Erythroblast (primary cell): Measurements from ENCODE around the gene PPM1E.

Experiments used
- DNase-seq, 2 experiments: peaks; one replicate each; lab custom pipeline; 2025; lab: John Stamatoyannopoulos, UW
- GATA1 ChIP-seq: IDR thresholded peaks from 2 replicates; pipeline ENCODE4 v1.6.1; 2011; ENCODE audit warnings: low read depth, mild to moderate bottlenecking, control low read depth, low read length, moderate library complexity
- POLR2A ChIP-seq: IDR thresholded peaks from 2 replicates; pipeline ENCODE4 v1.6.1; 2011; ENCODE audit warnings: mild to moderate bottlenecking, low read length

PPM1E gene

DNA sequence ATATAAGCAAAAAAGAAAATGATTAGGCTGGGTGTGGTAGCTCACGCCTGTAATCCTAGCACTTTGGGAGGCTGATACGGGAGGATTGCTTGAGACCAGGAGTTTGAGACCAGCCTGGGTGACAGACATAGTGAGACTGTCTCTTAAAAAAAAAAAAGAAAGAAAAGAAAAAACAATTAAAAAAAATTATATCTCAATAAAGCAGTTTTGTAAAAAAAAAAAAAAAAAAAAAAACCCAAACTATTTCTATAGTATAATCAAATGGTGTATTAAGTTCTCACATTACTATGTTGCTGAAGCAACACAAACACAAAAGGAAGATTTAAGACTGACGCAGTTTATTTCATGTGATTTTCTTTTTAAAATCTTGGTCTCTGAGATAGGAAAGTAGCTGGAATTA, 210.6 kb downstream of the PPM1E start:
- no peak for DNase-seq
- TF ChIP-seq GATA1 (no peak), POLR2A (no peak)

DNA sequence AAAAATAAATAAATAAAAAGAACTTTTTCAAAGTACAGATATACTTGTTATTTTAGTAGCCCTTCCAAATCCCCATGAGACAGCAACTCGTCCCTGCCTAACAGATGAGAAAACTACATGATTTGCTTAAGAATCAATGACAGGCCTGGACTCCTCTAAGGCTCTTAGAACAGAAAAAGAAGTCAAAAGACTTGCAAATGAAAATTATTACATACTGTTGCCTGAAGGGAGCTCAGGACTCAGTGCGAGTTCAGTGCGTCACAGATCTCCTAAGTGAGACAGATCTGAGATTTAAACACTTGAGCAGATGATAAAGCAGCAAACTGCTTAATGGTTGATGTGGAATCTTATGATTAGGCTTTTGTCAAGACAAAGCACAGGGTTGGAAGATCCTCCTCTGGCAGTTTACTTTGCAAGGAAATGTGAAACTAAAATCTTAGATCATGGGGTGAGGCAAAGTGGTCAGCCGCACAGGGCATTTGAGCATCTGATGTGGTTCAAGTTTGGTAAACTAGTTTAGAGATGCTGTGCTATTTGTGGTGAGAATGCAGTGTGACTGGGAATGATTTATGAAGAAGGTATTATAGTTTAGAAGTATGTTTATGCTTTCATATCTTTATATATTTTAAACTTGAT, 212.9 kb downstream of the PPM1E start:
- DNase-seq: no peak
- TF ChIP-seq POLR2A (no peak), GATA1 (no peak)

DNA sequence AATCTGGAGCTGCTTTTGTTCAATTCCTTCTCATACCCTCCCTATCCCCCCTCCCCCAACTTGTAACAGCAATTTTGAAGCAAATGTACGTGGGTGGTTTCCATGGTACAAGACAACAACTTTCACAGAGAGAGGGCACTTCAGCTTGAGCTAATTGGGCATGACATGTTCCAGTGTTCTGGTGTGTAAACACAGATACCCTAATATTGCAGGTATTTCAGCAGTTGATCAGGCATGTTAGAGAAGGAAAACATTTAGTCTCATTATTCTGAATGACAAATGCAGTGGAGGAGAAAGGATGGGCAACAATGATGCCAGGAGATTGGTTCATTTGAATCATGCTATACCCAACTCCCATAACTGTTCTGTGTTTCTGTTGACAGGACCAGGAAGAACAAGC, 213.5 kb downstream of the PPM1E start:
- no peak for TF ChIP-seq POLR2A
- TF ChIP-seq GATA1: no peak
- DNase-seq: no peak

DNA sequence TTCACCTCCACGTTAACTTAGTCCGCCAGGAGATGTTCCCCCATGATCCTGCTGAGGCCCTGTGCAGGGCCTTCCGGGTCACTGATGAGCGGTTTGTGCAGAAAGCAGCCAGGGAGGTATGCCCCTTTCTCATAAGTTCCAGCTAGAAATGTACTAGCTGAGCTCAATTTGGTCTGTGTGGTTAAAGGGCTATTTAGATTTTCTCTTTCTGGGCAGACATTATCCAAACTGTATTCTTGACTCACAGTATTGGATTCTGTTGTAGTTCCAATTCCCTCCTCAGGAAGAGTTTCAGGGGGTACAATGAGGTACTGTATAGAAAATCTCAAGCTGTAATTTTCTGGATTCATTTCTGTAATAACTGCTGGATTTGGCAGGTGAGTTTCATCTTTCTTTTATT, 214.0 kb downstream of the PPM1E start:
- TF ChIP-seq GATA1 (no peak), POLR2A (no peak)
- no peak for DNase-seq

DNA sequence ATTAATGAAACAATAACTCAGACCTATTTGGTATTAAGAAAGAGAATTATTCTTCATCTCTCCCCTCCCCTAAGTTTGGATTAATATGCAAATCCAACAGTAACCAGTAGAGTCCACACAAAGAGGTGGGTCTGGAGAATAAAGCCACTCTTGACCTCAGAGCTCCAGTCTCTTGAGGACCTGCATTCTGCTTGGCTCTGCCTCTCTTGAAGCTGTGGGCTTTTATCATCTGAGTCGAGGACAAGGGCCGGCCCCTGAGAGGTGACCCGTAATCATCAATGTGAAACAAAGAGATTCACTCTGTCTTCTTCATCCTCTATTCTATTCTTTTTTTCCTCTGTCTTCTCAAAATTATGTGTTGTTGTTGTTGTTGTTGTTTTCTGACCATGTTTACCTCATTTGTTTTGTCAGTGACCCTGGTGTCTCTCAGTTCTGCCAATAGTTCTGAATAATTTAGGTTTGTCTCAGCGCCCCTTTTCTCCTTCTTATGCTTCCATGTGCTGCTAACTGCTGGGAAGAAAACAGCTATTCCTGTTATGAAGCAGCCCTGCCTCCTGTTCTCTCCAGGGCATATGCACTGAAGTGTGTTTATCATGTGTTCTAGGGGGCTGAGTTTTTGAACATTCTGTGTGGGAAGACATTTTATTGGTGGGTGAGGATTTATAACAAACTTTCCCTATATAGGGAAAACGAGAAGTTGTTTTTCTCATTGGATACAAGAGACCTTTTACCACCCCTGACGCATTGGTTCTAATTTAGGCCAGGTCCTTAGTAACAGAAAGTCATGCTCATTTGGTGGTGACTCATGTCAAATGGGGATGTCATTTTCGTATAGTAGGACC, 215.2 kb downstream of the PPM1E start:
- no peak for DNase-seq
- TF ChIP-seq GATA1 (no peak), POLR2A (no peak)

DNA sequence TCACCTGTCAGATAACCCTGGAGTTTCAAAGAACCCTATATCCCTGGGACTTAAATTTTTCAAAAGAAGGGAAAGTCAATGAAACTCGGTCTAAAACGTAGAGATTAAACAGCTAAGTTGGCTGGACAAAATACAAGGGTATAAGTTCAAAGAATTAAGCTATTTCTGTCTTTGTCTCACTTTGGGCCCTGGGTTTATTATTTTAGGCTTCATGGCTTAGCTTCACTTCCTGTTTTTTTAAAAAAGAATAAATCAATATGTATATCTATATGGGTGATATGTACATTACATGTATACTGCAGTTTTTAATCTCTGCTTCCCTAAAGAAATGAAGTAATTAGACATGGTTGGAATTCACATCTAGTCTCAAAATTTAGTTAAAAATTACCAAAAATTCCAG, 218.7 kb downstream of the PPM1E start:
- DNase-seq: no peak
- TF ChIP-seq POLR2A (no peak), GATA1 (no peak)

DNA sequence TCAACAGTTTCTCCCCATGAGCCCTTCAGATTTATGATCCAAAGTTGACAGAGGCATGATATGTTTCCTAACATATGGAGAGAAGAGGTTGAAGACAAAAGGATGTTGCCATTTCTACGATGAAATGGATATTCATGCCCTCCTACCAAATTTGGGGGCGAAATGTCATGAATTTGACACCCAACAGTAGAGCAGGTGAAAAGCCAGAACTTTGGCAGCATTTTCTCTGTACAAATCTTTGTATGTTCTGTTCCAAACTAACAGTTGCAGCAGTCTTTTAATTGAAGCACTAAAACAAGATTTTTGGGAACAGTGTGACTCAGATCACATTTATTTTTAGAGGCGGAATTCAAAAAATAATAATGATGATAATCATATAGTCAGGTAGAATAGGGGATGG, 220.9 kb downstream of the PPM1E start:
- no peak for TF ChIP-seq POLR2A
- TF ChIP-seq GATA1: no peak
- no peak for DNase-seq

DNA sequence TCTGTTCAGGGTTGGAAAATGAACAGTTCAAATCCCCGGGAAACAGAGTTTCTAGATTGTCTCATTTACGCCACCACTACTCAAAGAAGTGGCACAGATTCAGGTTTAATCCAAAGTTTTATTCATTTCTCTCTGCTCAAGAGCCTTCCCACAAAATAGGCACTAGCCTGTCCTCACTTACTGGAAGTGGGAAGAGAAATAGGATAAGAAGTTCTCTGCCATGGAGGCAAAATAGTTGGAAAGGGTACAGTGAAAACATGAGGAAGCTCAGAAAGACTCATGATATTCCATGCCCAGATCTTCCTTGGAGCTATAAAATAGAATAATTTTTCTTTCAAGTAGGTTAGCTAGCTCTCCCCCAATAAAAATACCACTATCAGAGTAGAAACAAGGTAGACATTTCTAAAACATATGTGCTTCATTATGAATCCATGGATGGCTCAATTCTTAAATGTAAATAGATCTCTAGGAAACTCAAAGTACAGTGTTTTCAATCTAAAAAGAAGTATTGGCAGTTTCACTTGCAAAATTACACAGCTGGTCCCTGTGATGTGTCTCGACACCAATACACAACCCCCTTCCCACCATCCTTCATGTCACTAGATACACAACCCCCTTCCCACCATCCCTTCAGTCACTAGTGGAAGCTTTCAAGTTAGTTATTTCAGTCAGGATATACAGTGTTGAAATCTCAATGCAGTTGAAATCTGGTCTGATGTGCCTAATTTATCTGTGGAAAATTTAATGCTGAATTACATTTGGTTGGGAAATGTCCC, 225.2 kb downstream of the PPM1E start:
- TF ChIP-seq POLR2A (no peak), GATA1 (no peak)
- no peak for DNase-seq

DNA sequence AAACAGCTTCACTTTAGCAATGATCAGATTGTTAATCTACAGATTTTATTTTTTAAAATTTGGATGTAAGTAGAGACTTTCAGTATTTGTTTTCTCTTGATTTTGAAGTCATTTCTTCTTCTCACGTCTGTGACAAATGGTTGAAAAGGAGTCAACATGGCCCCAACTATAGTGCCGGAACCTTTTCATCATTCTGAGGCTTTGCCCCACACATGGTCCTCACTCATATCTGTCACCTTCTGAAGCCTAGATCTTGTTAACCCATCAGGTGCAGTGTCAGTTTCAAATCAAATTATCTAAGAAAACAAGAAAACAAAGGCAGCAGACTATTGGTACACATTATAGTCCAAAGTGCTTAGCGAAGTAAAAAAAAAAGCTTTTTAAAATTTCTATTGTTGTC, 227.0 kb downstream of the PPM1E start:
- DNase-seq: no peak
- TF ChIP-seq GATA1: no peak
- no peak for TF ChIP-seq POLR2A

DNA sequence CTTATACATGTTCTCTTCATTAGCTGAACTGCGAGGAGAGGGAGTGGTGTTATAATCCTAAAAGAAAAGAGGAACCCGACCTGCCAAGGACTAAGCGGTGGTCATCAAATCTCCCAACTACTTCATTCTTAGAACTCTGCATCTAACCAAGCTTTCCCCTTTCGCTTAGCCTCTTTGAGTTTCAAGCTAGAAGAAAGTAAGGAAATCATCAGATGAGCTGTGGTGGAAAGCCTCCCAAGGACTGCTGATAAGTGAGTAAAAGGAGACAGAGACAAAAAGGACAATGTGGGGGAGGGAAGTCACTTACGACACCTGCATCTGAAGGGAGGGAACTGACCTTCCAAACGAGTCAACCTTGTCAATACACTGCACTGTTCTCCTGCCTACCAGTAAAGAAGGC, 229.7 kb downstream of the PPM1E start:
- no peak for DNase-seq
- TF ChIP-seq POLR2A (no peak), GATA1 (no peak)

DNA sequence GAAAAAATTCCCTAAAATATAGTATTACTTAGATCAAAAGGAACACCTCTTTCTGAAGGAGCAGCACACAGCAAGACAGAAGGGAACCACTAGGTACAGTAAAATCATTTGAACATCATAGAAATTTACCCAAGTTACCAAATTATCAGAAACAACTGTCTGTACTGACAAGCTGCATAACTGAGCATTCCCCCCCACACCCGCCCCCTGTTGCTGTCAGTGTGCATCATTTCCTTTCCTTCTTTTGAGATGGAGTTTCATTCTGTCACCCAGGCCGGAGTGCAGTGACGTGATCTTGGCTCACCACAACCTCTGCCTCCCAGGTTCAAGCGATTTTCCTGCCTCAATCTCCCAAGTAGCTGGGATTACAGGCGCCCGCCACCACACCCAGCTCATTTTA, 230.3 kb downstream of the PPM1E start:
- no peak for DNase-seq
- TF ChIP-seq GATA1: no peak
- no peak for TF ChIP-seq POLR2A

DNA sequence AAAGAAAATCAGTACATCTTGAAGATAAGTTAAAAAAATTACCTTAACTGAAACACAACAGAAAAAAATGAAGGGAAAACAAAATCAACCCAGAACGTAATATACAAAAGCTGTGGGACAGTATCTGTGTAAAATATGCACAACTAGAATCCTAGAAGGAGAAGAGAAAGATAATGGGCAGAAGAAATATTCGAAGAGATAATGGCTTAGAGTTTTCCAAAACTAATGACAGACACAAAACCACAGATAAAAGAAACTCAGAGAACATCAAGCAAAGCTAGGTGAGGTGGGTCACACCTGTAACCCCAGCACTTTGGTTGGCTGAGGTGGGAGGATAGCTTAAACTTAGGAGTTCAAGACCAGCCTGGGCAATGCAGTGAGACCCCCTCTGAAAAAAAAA, 234.0 kb downstream of the PPM1E start:
- TF ChIP-seq POLR2A (no peak), GATA1 (no peak)
- no peak for DNase-seq

DNA sequence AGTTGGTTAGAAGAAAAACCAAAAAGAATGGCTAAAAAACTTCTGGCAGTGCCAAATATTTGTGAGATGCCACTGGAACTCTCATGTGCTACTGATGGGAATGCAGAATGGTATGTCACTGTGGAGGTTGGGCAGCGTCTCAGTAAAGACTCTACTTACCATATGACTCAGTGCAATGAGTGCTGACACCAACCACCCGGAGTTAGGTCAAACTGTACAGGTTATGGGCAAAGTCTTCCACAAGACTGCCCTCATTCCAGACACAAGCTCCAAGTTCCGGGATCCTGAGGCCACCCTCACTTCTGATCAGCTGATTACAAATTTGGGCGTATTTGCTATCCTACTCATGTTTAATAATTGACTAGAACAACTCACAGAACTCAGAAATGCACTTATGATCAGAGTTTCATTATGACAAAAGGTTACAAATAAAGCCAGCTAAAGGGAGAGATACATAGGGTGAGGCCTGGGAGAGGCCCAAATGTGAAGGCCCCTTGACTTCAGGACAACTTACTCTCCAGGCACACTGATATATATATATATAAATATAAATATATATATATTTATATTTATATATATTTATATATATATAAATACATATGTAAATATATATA, 236.2 kb downstream of the PPM1E start:
- TF ChIP-seq POLR2A (no peak), GATA1 (no peak)
- DNase-seq: no peak
